A673 (cell line): ENCODE results near the gene EXOC6.

Experiments used
- EZH2 ChIP-seq: fragments of 200-600 bp; sonication (generic); IDR thresholded peaks from 2 replicates; pipeline ENCODE4 v1.6.1; 2017; ENCODE audit warnings: borderline replicate concordance, low read depth, mild to moderate bottlenecking, mixed read lengths, antibody characterized with exemption, low read length; ENCODE audit not compliant: poor library complexity, severe bottlenecking
- TF ChIP-seq, protein P1 (sequence below): fragments of 300-800, 200-600 bp; sonication (generic); conservative IDR thresholded peaks from 2 replicates; pipeline ENCODE4 v1.5.1; 2017; ENCODE audit warnings: low read depth, mild to moderate bottlenecking, antibody characterized with exemption, low read length, moderate library complexity, mixed read lengths

DNA sequence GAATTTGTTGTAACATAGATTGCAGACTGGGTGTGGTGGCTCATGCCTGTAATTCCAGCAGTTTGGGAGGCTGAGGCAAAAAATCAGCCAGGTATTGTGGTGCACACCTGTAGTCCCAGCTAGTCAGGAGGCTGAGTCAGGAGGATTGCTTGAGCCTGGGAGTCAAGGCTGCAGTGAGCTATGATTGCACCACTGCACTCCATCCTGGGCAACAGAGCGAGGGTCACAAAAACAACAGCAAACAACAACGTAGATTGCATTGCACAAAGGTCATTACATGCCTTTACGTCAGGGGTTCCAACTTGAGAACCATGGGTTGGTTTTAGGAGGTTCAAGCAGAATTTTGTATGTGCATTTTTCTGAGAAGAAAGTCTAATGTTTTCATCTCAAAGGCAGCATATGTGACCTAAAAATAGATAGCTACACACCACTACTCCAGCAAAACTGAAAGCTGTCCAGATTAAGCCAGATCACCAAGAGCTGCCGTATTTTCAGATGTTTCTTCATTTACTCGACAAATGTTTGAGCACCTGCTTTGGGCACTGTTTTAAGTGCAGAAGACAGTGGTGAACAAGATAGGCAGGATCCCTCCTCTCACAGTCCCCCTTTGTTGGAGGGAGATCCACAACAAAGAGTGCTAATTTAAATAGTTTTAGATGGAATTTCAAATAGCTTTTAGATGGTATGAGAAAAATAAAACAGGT lies 183.9 kb downstream of the EXOC6 start:
- TF ChIP-seq, protein P1, sequence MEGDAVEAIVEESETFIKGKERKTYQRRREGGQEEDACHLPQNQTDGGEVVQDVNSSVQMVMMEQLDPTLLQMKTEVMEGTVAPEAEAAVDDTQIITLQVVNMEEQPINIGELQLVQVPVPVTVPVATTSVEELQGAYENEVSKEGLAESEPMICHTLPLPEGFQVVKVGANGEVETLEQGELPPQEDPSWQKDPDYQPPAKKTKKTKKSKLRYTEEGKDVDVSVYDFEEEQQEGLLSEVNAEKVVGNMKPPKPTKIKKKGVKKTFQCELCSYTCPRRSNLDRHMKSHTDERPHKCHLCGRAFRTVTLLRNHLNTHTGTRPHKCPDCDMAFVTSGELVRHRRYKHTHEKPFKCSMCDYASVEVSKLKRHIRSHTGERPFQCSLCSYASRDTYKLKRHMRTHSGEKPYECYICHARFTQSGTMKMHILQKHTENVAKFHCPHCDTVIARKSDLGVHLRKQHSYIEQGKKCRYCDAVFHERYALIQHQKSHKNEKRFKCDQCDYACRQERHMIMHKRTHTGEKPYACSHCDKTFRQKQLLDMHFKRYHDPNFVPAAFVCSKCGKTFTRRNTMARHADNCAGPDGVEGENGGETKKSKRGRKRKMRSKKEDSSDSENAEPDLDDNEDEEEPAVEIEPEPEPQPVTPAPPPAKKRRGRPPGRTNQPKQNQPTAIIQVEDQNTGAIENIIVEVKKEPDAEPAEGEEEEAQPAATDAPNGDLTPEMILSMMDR, result no peak
- no peak for TF ChIP-seq EZH2
